Ascending aorta (tissue), 2 donors: Measurements from ENCODE around the gene NMBR. TPM values are rescaled to one million over a fixed set of nuclear protein-coding genes. Genes with fewer than 3 reads are reported as not detected.
"Not testable (repeated sequence)": the region's sequence is repeated elsewhere in the genome, so short reads cannot be mapped to it uniquely, and the experiment has no call there.

ENCODE experiments used
- DNase-seq, 2 donors: peaks; one replicate each; pipeline ENCODE4 v3.0.0-alpha.2; 2019; ENCODE audit warnings: low spot score in 2 of 2
- H3K27ac ChIP-seq, 2 donors: fragments of 200-600 bp; sonication (generic); one replicate each; pipeline ENCODE4 v1.5.1; 2016 to 2017; ENCODE audit warnings: mild to moderate bottlenecking in 1 of 2
- H3K27me3 ChIP-seq: fragments of 200-600 bp; sonication (generic); one replicate; pipeline ENCODE4 v1.5.1; 2017
- H3K36me3 ChIP-seq, 2 donors: fragments of 200-600 bp; sonication (generic); one replicate each; pipeline ENCODE4 v1.5.1; 2016
- H3K4me1 ChIP-seq, 2 donors: fragments of 200-600 bp; sonication (generic); one replicate each; pipeline ENCODE4 v1.5.1; 2016 to 2017; ENCODE audit warnings: mild to moderate bottlenecking in 1 of 2
- H3K4me3 ChIP-seq, 2 donors: fragments of 200-600 bp; sonication (generic); one replicate each; pipeline ENCODE4 v1.5.1; 2016 to 2017; ENCODE audit warnings: mild to moderate bottlenecking in 1 of 2
- H3K9me3 ChIP-seq, 2 donors: fragments of 200-600 bp; sonication (generic); one replicate each; pipeline ENCODE4 v1.5.1; 2016
- CTCF ChIP-seq, 3 experiments: fragments of 200-600 bp in 2 of 3; fragments of 450-650 bp in 1 of 3; sonication (generic) in 2 of 3; IDR thresholded peaks; one replicate each; pipeline ENCODE4 v1.5.1; 2016 to 2019; ENCODE audit warnings: antibody characterized with exemption in 3 of 3, mild to moderate bottlenecking in 1 of 3, moderate library complexity in 1 of 3
- intact Hi-C: fragments of 100-400 bp; cut with DNase I; formaldehyde crosslinking; loops from one replicate; pipeline ENCODE4 v1.15.1; 2023
- total RNA-seq: library from RNA; depleted of rRNA; stranded (reverse); fragments of >200 nt; gene quantifications from one replicate; pipeline ENCODE4 v1.1.0, GENCODE V29; 2016

The NMBR gene
- total RNA-seq, 1 donor from 2014 or later = not detected

GRCh38 chr6:142030115-142030619 lies 116.8 kb downstream of the NMBR start:
- no peaks in the 10 kb centered on the region for H3K27me3 ChIP-seq
- no peak for TF ChIP-seq CTCF (IDR thresholded peaks at IDR 0.05)
- no peaks in the 10 kb centered on the region for H3K9me3 ChIP-seq
- H3K4me1 ChIP-seq = no peaks in the 10 kb centered on the region
- intact Hi-C loops = no loop called here
- DNase-seq = no peak
- no peak overlapping the region for H3K4me3 ChIP-seq
- no peak overlapping the region for H3K27ac ChIP-seq
- no peaks in the 10 kb centered on the region for H3K36me3 ChIP-seq

- Histone ChIP-seq H3K4me1 (no peaks in the 10 kb centered on the region), H3K4me3 (no peak overlapping the region), H3K27ac (no peak overlapping the region), H3K27me3 (no peaks in the 10 kb centered on the region), H3K9me3 (no peaks in the 10 kb centered on the region), H3K36me3 (no peaks in the 10 kb centered on the region)
- intact Hi-C loops = no loop called here
- DNase-seq = no peak
- TF ChIP-seq CTCF (IDR thresholded peaks at IDR 0.05) = no peak
Observed at GRCh38 chr6:142028527-142028926, 118.4 kb downstream of the NMBR start.

- H3K27me3 ChIP-seq, intact Hi-C loops, H3K9me3 ChIP-seq, H3K4me1 ChIP-seq, H3K4me3 ChIP-seq, H3K27ac ChIP-seq, H3K36me3 ChIP-seq, DNase-seq: not testable (repeated sequence)
Observed at GRCh38 chr6:142027804-142028203, 119.1 kb downstream of the NMBR start.

GRCh38 chr6:142027074-142027473 lies 119.8 kb downstream of the NMBR start:
- intact Hi-C loops = no loop called here
- Histone ChIP-seq H3K36me3 (no peaks in the 10 kb centered on the region), H3K9me3 (no peaks in the 10 kb centered on the region), H3K4me1 (no peaks in the 10 kb centered on the region), H3K27me3 (no peaks in the 10 kb centered on the region), H3K27ac (no peak overlapping the region), H3K4me3 (no peak overlapping the region)
- no peak for DNase-seq
- TF ChIP-seq CTCF (IDR thresholded peaks at IDR 0.05) = no peak

GRCh38 chr6:142026471-142026870 lies 120.5 kb downstream of the NMBR start:
- H3K4me3 ChIP-seq = no peak overlapping the region
- intact Hi-C loops = no loop called here

More at GRCh38 chr6:142026471-142026870, 120.5 kb downstream of the NMBR start:
- H3K27me3 ChIP-seq = no peaks in the 10 kb centered on the region
- no peaks in the 10 kb centered on the region for H3K36me3 ChIP-seq
- TF ChIP-seq CTCF (IDR thresholded peaks at IDR 0.05) = no peak
- DNase-seq = no peak
- H3K4me1 ChIP-seq = no peaks in the 10 kb centered on the region
- no peaks in the 10 kb centered on the region for H3K9me3 ChIP-seq
- H3K27ac ChIP-seq = no peak overlapping the region

Other genes with a start within 250 kb of the NMBR start
- gene GJE1, start 14.2 kb downstream of the NMBR start, total RNA-seq = not detected
- gene VTA1, start 141 bp upstream of the NMBR start, total RNA-seq = 21.3 TPM
- 7.7 TPM for gene ADGRG6, start 154.9 kb upstream of the NMBR start, total RNA-seq